Smooth muscle cell (in vitro differentiated cells): ENCODE data around the gene DMRTC2. TPM values are rescaled to one million over a fixed set of nuclear protein-coding genes. Genes with fewer than 3 reads are reported as not detected.
A peak's percentile ranks its signal among the peaks of the same experiment; 100 is the strongest.
"Not testable (repeated sequence)": the region's sequence is repeated elsewhere in the genome, so short reads cannot be mapped to it uniquely, and the experiment has no call there.

Experiments used
- DNase-seq: peaks from one replicate; lab custom pipeline; 2025; ENCODE audit not compliant: unreplicated experiment; lab: John Stamatoyannopoulos, UW
- H2AFZ ChIP-seq: fragments of 200-600 bp; sonication (generic); 2 replicates; pipeline ENCODE4 v1.6.0; 2016; ENCODE audit warnings: antibody characterized with exemption, low read depth, mild to moderate bottlenecking
- H3F3A ChIP-seq: fragments of 200-600 bp; sonication (generic); 2 replicates; pipeline ENCODE4 v1.6.0; 2017; ENCODE audit warnings: antibody characterized with exemption, low read depth
- H3K27ac ChIP-seq: fragments of 200-600 bp; sonication (generic); 2 replicates; pipeline ENCODE4 v1.5.1; 2016; ENCODE audit warnings: low read depth, mild to moderate bottlenecking
- H3K27me3 ChIP-seq: fragments of 200-600 bp; sonication (generic); 2 replicates; pipeline ENCODE4 v1.6.1; 2016; ENCODE audit warnings: low read depth, mild to moderate bottlenecking
- H3K36me3 ChIP-seq: fragments of 200-600 bp; sonication (generic); 2 replicates; pipeline ENCODE4 v1.5.1; 2016; ENCODE audit warnings: low read depth
- H3K4me1 ChIP-seq: fragments of 200-600 bp; sonication (generic); 2 replicates; pipeline ENCODE4 v1.5.1; 2016; ENCODE audit warnings: low read depth
- H3K4me2 ChIP-seq: fragments of 200-600 bp; sonication (generic); 2 replicates; pipeline ENCODE4 v1.6.0; 2016; ENCODE audit warnings: mild to moderate bottlenecking
- H3K4me3 ChIP-seq: fragments of 200-600 bp; sonication (generic); 2 replicates; pipeline ENCODE4 v1.5.1; 2016; ENCODE audit warnings: mild to moderate bottlenecking
- H3K79me2 ChIP-seq: fragments of 200-600 bp; sonication (generic); 2 replicates; pipeline ENCODE4 v1.6.0; 2016; ENCODE audit warnings: low read depth, mild to moderate bottlenecking
- H3K9ac ChIP-seq: fragments of 200-600 bp; sonication (generic); 2 replicates; pipeline ENCODE4 v1.6.0; 2016; ENCODE audit warnings: low read depth
- H3K9me3 ChIP-seq: fragments of 200-600 bp; sonication (generic); replicated peaks from 2 replicates; pipeline ENCODE4 v1.5.1; 2016; ENCODE audit warnings: low read depth
- H4K20me1 ChIP-seq: fragments of 200-600 bp; sonication (generic); 2 replicates; pipeline ENCODE4 v1.6.0; 2016; ENCODE audit warnings: low read depth
- WGBS: methylation state at CpG from one replicate; pipeline ENCODE4 v1.1.7; 2016; ENCODE audit warnings: low lambda C conversion rate; 5-methylcytosine and 5-hydroxymethylcytosine counted together
- polyA plus RNA-seq: library from polyadenylated mRNA; unstranded; fragments of >200 nt; fragmentation: Nextera tagmentation; extraction: Ambion mirVana; gene quantifications from 2 replicates; pipeline ENCODE4 v1.2.1, GENCODE V29; 2016
- total RNA-seq: library from RNA; depleted of rRNA; stranded (reverse); fragments of >200 nt; gene quantifications from 2 replicates; pipeline ENCODE4 v1.2.3, GENCODE V29; 2014
- TF ChIP-seq, protein P1 (sequence below): fragments of 200-600 bp; sonication (generic); IDR thresholded peaks from 2 replicates; pipeline ENCODE4 v1.5.1; 2017; ENCODE audit warnings: borderline replicate concordance, mild to moderate bottlenecking, antibody characterized with exemption; ENCODE audit not compliant: insufficient read depth, poor library complexity, severe bottlenecking

DMRTC2 gene
- total and polyA plus RNA-seq, 2 experiments from 2014 or later: not detected

DNA sequence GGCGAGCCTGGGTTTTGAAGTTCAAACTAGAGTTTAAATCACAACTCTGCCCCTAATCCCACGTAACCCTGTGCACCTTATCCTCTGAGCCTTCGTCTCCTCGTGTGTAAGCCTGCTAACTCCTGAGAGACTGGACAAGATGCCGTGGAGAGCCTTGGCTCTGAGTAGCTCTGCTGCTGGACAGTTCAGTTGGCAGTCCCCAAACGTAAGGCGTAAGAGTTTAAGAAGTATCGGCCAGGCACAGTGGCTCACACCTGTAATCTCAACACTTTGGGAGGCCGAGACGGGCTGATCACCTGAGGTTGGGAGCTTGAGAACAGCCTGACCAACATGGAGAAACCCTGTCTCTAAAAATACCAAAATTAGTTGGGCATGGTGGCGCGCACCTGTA, 27.5 kb downstream of the DMRTC2 start:
- no peak overlapping the region for H3K4me2 ChIP-seq
- DNase-seq: no peak
- peaks cover 61% of the 10 kb centered on the region for H4K20me1 ChIP-seq
- H3K9me3 ChIP-seq: no peaks in the 10 kb centered on the region
- H3K4me3 ChIP-seq: no peak overlapping the region
- no peak overlapping the region for H3K9ac ChIP-seq
- TF ChIP-seq, protein P1, sequence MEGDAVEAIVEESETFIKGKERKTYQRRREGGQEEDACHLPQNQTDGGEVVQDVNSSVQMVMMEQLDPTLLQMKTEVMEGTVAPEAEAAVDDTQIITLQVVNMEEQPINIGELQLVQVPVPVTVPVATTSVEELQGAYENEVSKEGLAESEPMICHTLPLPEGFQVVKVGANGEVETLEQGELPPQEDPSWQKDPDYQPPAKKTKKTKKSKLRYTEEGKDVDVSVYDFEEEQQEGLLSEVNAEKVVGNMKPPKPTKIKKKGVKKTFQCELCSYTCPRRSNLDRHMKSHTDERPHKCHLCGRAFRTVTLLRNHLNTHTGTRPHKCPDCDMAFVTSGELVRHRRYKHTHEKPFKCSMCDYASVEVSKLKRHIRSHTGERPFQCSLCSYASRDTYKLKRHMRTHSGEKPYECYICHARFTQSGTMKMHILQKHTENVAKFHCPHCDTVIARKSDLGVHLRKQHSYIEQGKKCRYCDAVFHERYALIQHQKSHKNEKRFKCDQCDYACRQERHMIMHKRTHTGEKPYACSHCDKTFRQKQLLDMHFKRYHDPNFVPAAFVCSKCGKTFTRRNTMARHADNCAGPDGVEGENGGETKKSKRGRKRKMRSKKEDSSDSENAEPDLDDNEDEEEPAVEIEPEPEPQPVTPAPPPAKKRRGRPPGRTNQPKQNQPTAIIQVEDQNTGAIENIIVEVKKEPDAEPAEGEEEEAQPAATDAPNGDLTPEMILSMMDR: no peak
- H3K27me3 ChIP-seq: peaks cover 3% of the 10 kb centered on the region
- no peaks in the 10 kb centered on the region for H3K4me1 ChIP-seq
- H3K79me2 ChIP-seq: peaks cover 9% of the 10 kb centered on the region
- no peaks in the 10 kb centered on the region for H3K36me3 ChIP-seq
- no peak overlapping the region for H2AFZ ChIP-seq
- WGBS: 90% methylated on average over 12 of the region's 12 CpGs
- H3F3A ChIP-seq: peaks cover 40% of the 10 kb centered on the region
- H3K27ac ChIP-seq: no peak overlapping the region

GRCh38 chr19:41872775-41873647, 28.2 kb downstream of the DMRTC2 start:
- TF ChIP-seq, protein P1: peak; percentile 46
- Histone ChIP-seq H3F3A (peaks cover 40% of the 10 kb centered on the region), H3K4me2 (no peak overlapping the region), H3K27ac (no peak overlapping the region), H3K27me3 (peaks cover 3% of the 10 kb centered on the region), H4K20me1 (peaks cover 55% of the 10 kb centered on the region), H2AFZ (no peak overlapping the region), H3K9me3 (no peaks in the 10 kb centered on the region), H3K36me3 (no peaks in the 10 kb centered on the region), H3K4me3 (no peak overlapping the region), H3K79me2 (peaks cover 3% of the 10 kb centered on the region), H3K4me1 (no peaks in the 10 kb centered on the region), H3K9ac (no peak overlapping the region)
- no peak for DNase-seq
- 50% methylated on average over 18 of the region's 18 CpGs for WGBS

GRCh38 chr19:41875973-41876372, 31.1 kb downstream of the DMRTC2 start:
- H3K4me2 ChIP-seq, H3K27ac ChIP-seq, H3K9me3 ChIP-seq, H2AFZ ChIP-seq, DNase-seq, H3K4me1 ChIP-seq, H3K27me3 ChIP-seq, H3K79me2 ChIP-seq, H3K9ac ChIP-seq, H3K36me3 ChIP-seq, H3K4me3 ChIP-seq: not testable (repeated sequence)
- WGBS: 83% methylated on average over 3 of the region's 3 CpGs
- Histone ChIP-seq H4K20me1 (peaks cover 25% of the 10 kb centered on the region), H3F3A (peaks cover 27% of the 10 kb centered on the region)

GRCh38 chr19:41876847-41877832, 32.3 kb downstream of the DMRTC2 start, which contains the start of gene CD79A:
TSS of gene CD79A (plus strand) at chr19:41877279. CDS start at chr19:41877305, 26 bp downstream.
- H3K27ac ChIP-seq: no peak within 1 kb of the TSS
- H3F3A ChIP-seq: peaks cover 18% of the 10 kb centered on the region
- DNase-seq: no peak
- H3K36me3 ChIP-seq: no peaks in the 10 kb centered on the region
- H3K27me3 ChIP-seq: peaks cover 3% of the 10 kb centered on the region
- no peaks in the 10 kb centered on the region for H3K4me1 ChIP-seq
- no peak within 1 kb of the TSS for H3K9ac ChIP-seq
- TF ChIP-seq, protein P1: no peak
- H3K9me3 ChIP-seq: no peaks in the 10 kb centered on the region
- H4K20me1 ChIP-seq: peaks cover 13% of the 10 kb centered on the region
- H2AFZ ChIP-seq: no peak within 1 kb of the TSS
- no peaks in the 10 kb centered on the region for H3K79me2 ChIP-seq
- WGBS: 73% methylated on average over 9 of the region's 9 CpGs
- H3K4me3 ChIP-seq: no peak within 1 kb of the TSS
- H3K4me2 ChIP-seq: no peak within 1 kb of the TSS
